ENCODE measurements around the gene DOCK2.
"Not testable (repeated sequence)": the region's sequence is repeated elsewhere in the genome, so short reads cannot be mapped to it uniquely, and the experiment has no call there.

DOCK2 gene

GRCh38 chr5:169609716-169610115 is 27.4 kb upstream of the DOCK2 start:
- no peaks in the 10 kb centered on the region for H4K20me1 ChIP-seq (ENCODE audit: control insufficient read depth, insufficient read depth, low read depth, low read length)
- no peak overlapping the region for H3K27ac ChIP-seq (ENCODE audit: low read depth, low read length)
- TF ChIP-seq CTCF (IDR thresholded peaks at IDR 0.05; ENCODE audit: low read depth, low read length, poor library complexity, severe bottlenecking) (no peak), EZH2phosphoT487 (IDR thresholded peaks at IDR 0.05; ENCODE audit: borderline replicate concordance, low read length) (no peak)
- no peaks in the 10 kb centered on the region for H3K9me2 ChIP-seq (replicated peaks; ENCODE audit: control insufficient read depth, low read length)
- no peak overlapping the region for H3K4me2 ChIP-seq (ENCODE audit: low read length)
- no peaks in the 10 kb centered on the region for H3K36me3 ChIP-seq (ENCODE audit: control insufficient read depth, low read length)
- H3K79me2 ChIP-seq (ENCODE audit: control insufficient read depth, low read length) = no peaks in the 10 kb centered on the region
- no peaks in the 10 kb centered on the region for H3K4me1 ChIP-seq (ENCODE audit: control insufficient read depth, low read length)
- H3K9me3 ChIP-seq (ENCODE audit: control insufficient read depth, insufficient read depth, low read length) = no peaks in the 10 kb centered on the region
- no peak overlapping the region for H3K4me3 ChIP-seq (ENCODE audit: low read length)
- 0 out of 2 replicates have a peak, but pooled peaks cover 2% of the 10 kb centered on the region for H3K27me3 ChIP-seq (ENCODE audit: control insufficient read depth, low read length)
- H3F3A ChIP-seq (ENCODE audit: control insufficient read depth, insufficient read depth) = no peaks in the 10 kb centered on the region

GRCh38 chr5:169610606-169611005 is 26.5 kb upstream of the DOCK2 start:
- TF ChIP-seq CTCF (IDR thresholded peaks at IDR 0.05; ENCODE audit: low read depth, low read length, poor library complexity, severe bottlenecking) = no peak
- no peak for TF ChIP-seq EZH2phosphoT487 (IDR thresholded peaks at IDR 0.05; ENCODE audit: borderline replicate concordance, low read length)
- H4K20me1 ChIP-seq (ENCODE audit: control insufficient read depth, insufficient read depth, low read depth, low read length) = no peaks in the 10 kb centered on the region

DNA sequence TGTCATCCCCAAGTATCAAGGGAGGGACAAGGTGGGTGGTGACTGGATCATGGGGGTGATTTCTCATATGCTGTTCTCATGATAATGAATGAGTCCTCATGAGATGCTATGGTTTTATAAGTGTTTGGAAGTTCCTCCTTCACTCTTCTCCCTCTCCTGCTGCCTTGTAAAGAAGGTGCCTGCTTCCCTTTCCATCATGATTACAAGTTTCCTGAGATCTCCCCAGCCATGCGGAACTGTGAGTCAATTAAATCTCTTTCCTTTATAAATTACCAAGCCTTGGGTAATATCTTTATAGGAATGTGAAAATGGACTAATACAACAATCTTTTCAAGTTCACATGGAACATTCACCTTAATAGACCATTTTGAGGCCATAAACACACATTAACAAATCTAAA is 21.5 kb upstream of the DOCK2 start:
- Histone ChIP-seq H3K9me2 (replicated peaks; ENCODE audit: control insufficient read depth, low read length) (no peaks in the 10 kb centered on the region), H3K4me2 (ENCODE audit: low read length) (no peak overlapping the region), H3F3A (ENCODE audit: control insufficient read depth, insufficient read depth) (no peaks in the 10 kb centered on the region), H3K4me1 (ENCODE audit: control insufficient read depth, low read length) (peaks cover 12% of the 10 kb centered on the region), H3K9me3 (ENCODE audit: control insufficient read depth, insufficient read depth, low read length) (no peaks in the 10 kb centered on the region), H3K27ac (ENCODE audit: low read depth, low read length) (no peak overlapping the region), H3K36me3 (ENCODE audit: control insufficient read depth, low read length) (no peaks in the 10 kb centered on the region), H3K79me2 (ENCODE audit: control insufficient read depth, low read length) (no peaks in the 10 kb centered on the region), H4K20me1 (ENCODE audit: control insufficient read depth, insufficient read depth, low read depth, low read length) (no peaks in the 10 kb centered on the region), H3K27me3 (ENCODE audit: control insufficient read depth, low read length) (0 out of 2 replicates have a peak, but pooled peaks cover 2% of the 10 kb centered on the region), H3K4me3 (ENCODE audit: low read length) (no peak overlapping the region)
- TF ChIP-seq EZH2phosphoT487 (IDR thresholded peaks at IDR 0.05; ENCODE audit: borderline replicate concordance, low read length) = no peak
- no peak for TF ChIP-seq CTCF (IDR thresholded peaks at IDR 0.05; ENCODE audit: low read depth, low read length, poor library complexity, severe bottlenecking)

More at GRCh38 chr5:169610606-169611005, 26.5 kb upstream of the DOCK2 start:
- Histone ChIP-seq H3K4me3 (ENCODE audit: low read length) (no peak overlapping the region), H3F3A (ENCODE audit: control insufficient read depth, insufficient read depth) (no peaks in the 10 kb centered on the region), H3K36me3 (ENCODE audit: control insufficient read depth, low read length) (no peaks in the 10 kb centered on the region), H3K4me2 (ENCODE audit: low read length) (no peak overlapping the region), H3K4me1 (ENCODE audit: control insufficient read depth, low read length) (no peaks in the 10 kb centered on the region), H3K79me2 (ENCODE audit: control insufficient read depth, low read length) (no peaks in the 10 kb centered on the region), H3K27ac (ENCODE audit: low read depth, low read length) (no peak overlapping the region), H3K27me3 (ENCODE audit: control insufficient read depth, low read length) (0 out of 2 replicates have a peak, but pooled peaks cover 2% of the 10 kb centered on the region), H3K9me3 (ENCODE audit: control insufficient read depth, insufficient read depth, low read length) (no peaks in the 10 kb centered on the region), H3K9me2 (replicated peaks; ENCODE audit: control insufficient read depth, low read length) (no peaks in the 10 kb centered on the region)

- not testable (repeated sequence) for H3K4me2 ChIP-seq (ENCODE audit: low read length); H3K27ac ChIP-seq (ENCODE audit: low read depth, low read length); H4K20me1 ChIP-seq (ENCODE audit: control insufficient read depth, insufficient read depth, low read depth, low read length); H3K4me3 ChIP-seq (ENCODE audit: low read length); H3K27me3 ChIP-seq (ENCODE audit: control insufficient read depth, low read length); H3K36me3 ChIP-seq (ENCODE audit: control insufficient read depth, low read length); H3K4me1 ChIP-seq (ENCODE audit: control insufficient read depth, low read length); H3K79me2 ChIP-seq (ENCODE audit: control insufficient read depth, low read length); H3K9me3 ChIP-seq (ENCODE audit: control insufficient read depth, insufficient read depth, low read length); H3K9me2 ChIP-seq (replicated peaks; ENCODE audit: control insufficient read depth, low read length); H3F3A ChIP-seq (ENCODE audit: control insufficient read depth, insufficient read depth)
Observed at GRCh38 chr5:169624307-169624706, 12.8 kb upstream of the DOCK2 start.

All from DOHH2 (cell line).